Hepatocyte (in vitro differentiated cells): ENCODE measurements around the gene RNF149.

Source experiments
- CTCF ChIP-seq: fragments of 200-600 bp; sonication (generic); IDR thresholded peaks from 2 replicates; pipeline ENCODE4 v1.5.1; 2016; ENCODE audit warnings: antibody characterized with exemption, mild to moderate bottlenecking; ENCODE audit not compliant: poor library complexity
- EZH2 ChIP-seq: fragments of 200-600 bp; sonication (generic); IDR thresholded peaks from 2 replicates; pipeline ENCODE4 v1.6.1; 2016; ENCODE audit warnings: antibody characterized with exemption, mild to moderate bottlenecking, borderline replicate concordance
- EZH2phosphoT487 ChIP-seq: fragments of 200-600 bp; sonication (generic); IDR thresholded peaks from one replicate; pipeline ENCODE4 v1.6.1; 2018; ENCODE audit warnings: antibody characterized with exemption, mild to moderate bottlenecking, low read depth, moderate library complexity; ENCODE audit not compliant: unreplicated experiment, severe bottlenecking

GRCh38 chr2:101272045-101272784, 36.3 kb downstream of the RNF149 start:
- TF ChIP-seq CTCF = no peak
- no peak for TF ChIP-seq EZH2phosphoT487
- no peak for TF ChIP-seq EZH2
